ENCODE results near the gene KCNMB4.
"Not testable (repeated sequence)": the region's sequence is repeated elsewhere in the genome, so short reads cannot be mapped to it uniquely, and the experiment has no call there.

Gene KCNMB4

DNA sequence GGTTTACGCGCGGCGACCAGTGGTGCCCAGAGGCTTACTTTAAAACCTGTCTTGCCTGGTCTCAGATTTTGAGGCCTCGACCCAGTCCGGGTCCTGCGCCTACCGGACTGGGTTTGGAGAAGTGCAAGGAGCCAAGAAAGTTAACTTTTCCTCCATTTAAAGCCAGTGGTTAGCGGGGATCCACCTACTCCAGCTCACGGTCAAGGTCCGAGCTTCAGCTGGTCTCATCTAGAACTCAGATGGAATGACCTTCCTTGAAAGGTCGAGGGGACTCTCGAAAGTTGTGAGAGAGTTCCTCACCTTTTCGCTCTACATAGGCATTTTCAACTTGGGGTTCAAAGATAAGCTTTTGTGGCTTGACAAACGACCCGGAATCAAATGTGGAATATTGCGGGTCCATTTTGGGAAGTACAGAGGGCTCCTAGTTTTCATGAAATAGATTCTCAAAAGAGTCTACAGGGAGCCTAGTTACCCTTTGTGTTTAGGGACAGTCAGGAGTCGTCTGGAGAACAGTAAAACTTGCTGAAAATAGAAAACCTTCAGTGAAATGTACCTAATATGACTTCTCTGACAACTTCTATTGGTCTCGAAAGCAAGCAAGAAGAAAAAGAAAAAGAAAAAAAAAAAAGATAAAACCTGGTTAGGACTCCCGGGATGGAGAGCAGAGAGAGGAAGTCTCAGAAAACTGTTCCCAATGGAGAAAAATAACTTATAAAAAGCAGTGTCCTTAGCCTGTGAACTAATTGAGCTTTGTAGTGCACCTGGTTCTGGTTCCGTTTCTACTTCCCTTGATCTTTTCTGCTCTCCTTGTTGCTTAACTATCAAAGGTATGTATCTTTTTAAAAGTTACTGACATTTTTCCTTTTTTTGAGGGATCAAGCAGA is 1.4 kb downstream of the KCNMB4 start:
- peak; percentile 27 for DNase-seq (ENCODE audit: low read depth)
- no peak for TF ChIP-seq CTCF (IDR thresholded peaks at IDR 0.05; ENCODE audit: low read length, missing control alignments)
- peak overlapping the region; percentile 86 for H3K4me3 ChIP-seq (replicated peaks; ENCODE audit: low read depth, low read length)

- no peak for TF ChIP-seq CTCF (IDR thresholded peaks at IDR 0.05; ENCODE audit: low read length, missing control alignments)
- no peak for DNase-seq (ENCODE audit: low read depth)
- no peak overlapping the region for H3K4me3 ChIP-seq (replicated peaks; ENCODE audit: low read depth, low read length)
Measured at GRCh38 chr12:70372881-70373280, 6.8 kb downstream of the KCNMB4 start.

DNA sequence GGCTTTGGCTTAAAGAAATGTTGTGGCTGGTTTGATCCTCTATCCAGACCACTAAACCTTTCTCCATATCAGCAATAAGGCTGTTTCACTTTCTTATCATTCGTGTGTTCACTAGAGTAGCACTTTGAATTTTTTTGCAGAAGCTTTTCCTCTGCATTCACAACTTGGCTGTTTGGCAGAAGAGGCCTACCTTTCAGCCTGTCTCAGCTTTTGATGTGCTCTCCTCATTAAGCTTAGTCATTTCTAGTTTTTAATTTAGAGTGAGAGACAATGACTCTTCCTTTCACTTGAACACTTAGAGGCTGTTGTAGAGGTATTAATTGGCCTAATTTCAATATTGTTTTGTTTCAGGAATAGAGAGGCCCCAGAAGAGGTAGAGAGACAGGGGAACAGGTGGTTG is 13.8 kb downstream of the KCNMB4 start:
- DNase-seq (ENCODE audit: low read depth) = no peak
- TF ChIP-seq CTCF (IDR thresholded peaks at IDR 0.05; ENCODE audit: low read length, missing control alignments) = no peak
- H3K4me3 ChIP-seq (replicated peaks; ENCODE audit: low read depth, low read length) = no peak overlapping the region

DNA sequence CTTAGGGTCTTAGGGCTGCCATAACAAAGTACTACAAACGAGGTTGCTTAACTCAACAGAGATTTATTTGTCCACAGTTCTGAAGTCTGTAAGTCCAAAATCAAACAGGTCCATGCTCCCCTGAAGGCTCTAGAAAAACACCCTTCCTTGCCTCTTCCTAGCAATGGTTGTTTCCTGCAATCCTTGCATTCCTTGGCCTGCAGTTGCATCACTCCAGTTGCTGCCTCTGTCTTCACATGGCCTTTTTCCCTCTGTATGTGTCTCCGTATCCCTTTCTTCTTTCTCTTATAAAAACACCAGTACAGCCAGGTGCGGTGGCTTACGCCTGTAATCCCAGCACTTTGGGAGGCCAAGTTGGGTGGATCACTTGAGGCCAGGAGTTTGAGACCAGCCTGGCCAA is 17.4 kb downstream of the KCNMB4 start:
- peak; percentile 29 for DNase-seq (ENCODE audit: low read depth)
- no peak overlapping the region for H3K4me3 ChIP-seq (replicated peaks; ENCODE audit: low read depth, low read length)
- TF ChIP-seq CTCF (IDR thresholded peaks at IDR 0.05; ENCODE audit: low read length, missing control alignments) = no peak

DNA sequence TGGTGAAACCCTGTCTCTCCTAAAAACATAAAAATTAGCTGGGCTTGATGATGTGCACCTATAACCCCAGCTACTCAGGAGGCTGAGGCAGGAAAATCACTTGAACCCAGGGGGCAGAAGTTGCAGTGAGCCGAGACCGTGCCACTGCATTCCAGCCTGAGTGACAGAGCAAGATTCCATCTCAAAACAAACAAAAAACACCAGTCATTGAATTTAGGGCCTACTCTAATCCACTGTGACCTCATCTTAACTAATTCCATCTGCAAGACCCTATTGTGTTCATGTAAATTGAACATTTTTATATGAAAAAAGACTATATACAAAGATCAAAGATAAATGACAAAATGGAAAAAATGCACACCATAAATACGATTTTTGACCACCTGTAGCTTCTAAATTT is 17.8 kb downstream of the KCNMB4 start:
- DNase-seq (ENCODE audit: low read depth) = no peak
- no peak overlapping the region for H3K4me3 ChIP-seq (replicated peaks; ENCODE audit: low read depth, low read length)
- TF ChIP-seq CTCF (IDR thresholded peaks at IDR 0.05; ENCODE audit: low read length, missing control alignments) = no peak

DNA sequence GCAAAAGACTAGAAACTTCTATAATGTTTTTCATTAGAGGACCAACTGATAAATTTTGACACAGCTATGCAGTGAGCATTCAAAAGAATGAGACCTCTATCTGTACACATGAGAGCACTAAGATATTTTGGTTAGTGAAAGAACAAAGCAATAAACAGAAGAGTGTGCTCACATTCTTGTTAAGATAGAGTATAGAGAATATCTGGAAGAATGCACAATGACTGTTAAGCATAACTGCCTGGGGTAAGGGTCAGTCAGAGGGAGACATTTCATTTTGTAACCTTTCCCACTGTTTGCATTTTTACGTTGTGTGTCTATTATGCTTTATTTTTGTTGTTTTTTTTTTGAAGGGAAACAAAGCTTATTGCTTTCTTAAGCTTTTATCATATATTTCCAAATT is 20.7 kb downstream of the KCNMB4 start:
- TF ChIP-seq CTCF (IDR thresholded peaks at IDR 0.05; ENCODE audit: low read length, missing control alignments) = no peak
- H3K4me3 ChIP-seq (replicated peaks; ENCODE audit: low read depth, low read length) = no peak overlapping the region
- peak; percentile 4 for DNase-seq (ENCODE audit: low read depth)

- no peak for TF ChIP-seq CTCF (IDR thresholded peaks at IDR 0.05; ENCODE audit: low read length, missing control alignments)
- DNase-seq (ENCODE audit: low read depth) = no peak
- H3K4me3 ChIP-seq (replicated peaks; ENCODE audit: low read depth, low read length) = no peak overlapping the region
Measured at GRCh38 chr12:70389678-70390077, 23.6 kb downstream of the KCNMB4 start.

DNA sequence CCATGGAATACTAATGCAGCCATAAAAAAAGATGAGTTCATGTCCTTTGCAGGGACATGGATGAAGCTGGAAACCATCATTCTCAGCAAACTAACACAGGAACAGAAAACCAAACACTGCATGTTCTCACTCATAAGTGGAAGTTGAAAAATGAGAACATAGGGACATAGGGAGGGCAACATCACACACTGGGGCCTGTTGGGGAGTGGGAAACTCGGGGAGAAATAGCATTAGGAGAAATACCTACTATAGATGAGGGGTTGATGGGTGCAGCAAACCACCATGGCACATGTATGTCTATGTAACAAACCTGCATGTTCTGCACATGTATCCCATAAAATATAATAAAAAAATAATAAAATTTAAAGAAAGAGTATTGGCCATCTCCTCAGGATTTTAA is 26.5 kb downstream of the KCNMB4 start:
- not testable (repeated sequence) for DNase-seq (ENCODE audit: low read depth); H3K4me3 ChIP-seq (replicated peaks; ENCODE audit: low read depth, low read length)

Data from fibroblast of pulmonary artery (primary cell).